SW 1271 (cell line): ENCODE measurements around the gene LETM1.

Source experiments
- DNase-seq, 2 experiments: peaks; one replicate each; lab custom pipeline; 2025; lab: John Stamatoyannopoulos, UW

Gene LETM1

GRCh38 chr4:1778642-1779392 is 77.1 kb downstream of the LETM1 start:
- DNase-seq, result no peak

GRCh38 chr4:1777822-1778641 is 77.9 kb downstream of the LETM1 start:
- no peak for DNase-seq

GRCh38 chr4:1776521-1777161 is 79.3 kb downstream of the LETM1 start:
- no peak for DNase-seq

- no peak for DNase-seq
Observed at GRCh38 chr4:1775731-1776500, 80.0 kb downstream of the LETM1 start.

GRCh38 chr4:1773754-1774153 is 82.2 kb downstream of the LETM1 start:
- DNase-seq, result no peak

- no peak for DNase-seq
Observed at GRCh38 chr4:1772853-1773538, 83.0 kb downstream of the LETM1 start.

- no peak for DNase-seq
Observed at GRCh38 chr4:1771555-1772305, 84.2 kb downstream of the LETM1 start.

GRCh38 chr4:1770791-1771231 is 85.1 kb downstream of the LETM1 start:
- no peak for DNase-seq

- no peak for DNase-seq
Observed at GRCh38 chr4:1770245-1770644, 85.7 kb downstream of the LETM1 start.

- no peak for DNase-seq
Observed at GRCh38 chr4:1769692-1770091, 86.3 kb downstream of the LETM1 start.

- DNase-seq, result no peak
Observed at GRCh38 chr4:1768367-1769034, 87.5 kb downstream of the LETM1 start.

- no peak for DNase-seq
Observed at GRCh38 chr4:1767770-1768366, 88.1 kb downstream of the LETM1 start.

GRCh38 chr4:1767061-1767769 is 88.7 kb downstream of the LETM1 start:
- no peak for DNase-seq

- no peak for DNase-seq
Observed at GRCh38 chr4:1766106-1767060, 89.6 kb downstream of the LETM1 start.

- no peak for DNase-seq
Observed at GRCh38 chr4:1765409-1766072, 90.4 kb downstream of the LETM1 start.

- DNase-seq, result no peak
Observed at GRCh38 chr4:1764670-1765069, 91.3 kb downstream of the LETM1 start.

- no peak for DNase-seq
Observed at GRCh38 chr4:1763550-1764080, 92.3 kb downstream of the LETM1 start.
